ENCODE measurements around the gene NEXN. TPM values are rescaled to one million over a fixed set of nuclear protein-coding genes. Genes with fewer than 3 reads are reported as not detected.

The NEXN gene
- polyA plus RNA-seq, 1 of the 3 experiments (the other 2 are of a cell fraction), result 3.6 TPM

- Histone ChIP-seq H3K27me3 (ENCODE audit: insufficient read depth) (no peaks in the 10 kb centered on the region), H3K9me2 (no peaks in the 10 kb centered on the region), H3K4me1 (ENCODE audit: control insufficient read depth in 1 of 2, insufficient read depth in 2 of 2, low read depth in 1 of 2, low read length in 1 of 2) (no peaks in the 10 kb centered on the region), H3F3A (replicated peaks; ENCODE audit: insufficient read depth) (peaks cover 73% of the 10 kb centered on the region), H4K20me1 (ENCODE audit: insufficient read depth) (no peaks in the 10 kb centered on the region), H3K4me2 (no peak overlapping the region), H2AFZ (ENCODE audit: low read depth) (no peak overlapping the region), H3K9me3 (no peaks in the 10 kb centered on the region), H3K9ac (no peak overlapping the region), H3K27ac (ENCODE audit: low read depth in 2 of 2, low read length in 1 of 2) (no peak overlapping the region), H3K79me2 (ENCODE audit: insufficient read depth) (peaks cover 2% of the 10 kb centered on the region; the same call in 1 of the 2 replicates), H3K36me3 (replicated peaks in 1 of 2; ENCODE audit: control insufficient read depth in 1 of 2, insufficient read depth in 2 of 2, low read length in 1 of 2) (peaks cover 35 to 83% of the 10 kb centered on the region in 2 experiments), H3K4me3 (ENCODE audit: low read depth in 2 of 2, low read length in 1 of 2) (no peak overlapping the region)
- no peak for TF ChIP-seq RFX5 (IDR thresholded peaks at IDR 0.05; ENCODE audit: low read length)
- no peak for DNase-seq
- CTCF ChIA-PET, result no interaction called here
- POLR2A ChIA-PET, result interaction anchor here (0.6 to 1.1 kb wide), 2 partner anchors 9 to 40 kb away, joined by 3 to 4 read pairs; partner anchors contain the start of gene FUBP1
Measured at GRCh38 chr1:77938651-77939050, 50.2 kb downstream of the NEXN start.

GRCh38 chr1:77940921-77941570, 52.6 kb downstream of the NEXN start:
- ChIA-PET CTCF (no interaction called here), POLR2A (no interaction called here)
- H3K9ac ChIP-seq, result no peak overlapping the region
- no peak overlapping the region for H3K4me2 ChIP-seq
- peaks cover 59 to 87% of the 10 kb centered on the region in 2 experiments for H3K36me3 ChIP-seq (replicated peaks in 1 of 2; ENCODE audit: control insufficient read depth in 1 of 2, insufficient read depth in 2 of 2, low read length in 1 of 2)
- no peak for DNase-seq
- no peaks in the 10 kb centered on the region for H3K9me3 ChIP-seq
- TF ChIP-seq CHD2 (IDR thresholded peaks at IDR 0.05; ENCODE audit: low read length, partially characterized antibody), result no peak
- no peak for TF ChIP-seq YY1 (IDR thresholded peaks at IDR 0.05; ENCODE audit: low read depth)
- TF ChIP-seq POLR2AphosphoS5 (IDR thresholded peaks at IDR 0.05; ENCODE audit: low read depth, low read length), result peak; percentile 53; the same call in 1 of the 2 replicates
- H3K9me2 ChIP-seq, result no peaks in the 10 kb centered on the region
- no peak overlapping the region for H3K4me3 ChIP-seq (ENCODE audit: low read depth in 2 of 2, low read length in 1 of 2)
- 96% methylated on average over 4 of the region's 4 CpGs for WGBS (ENCODE audit: low lambda C conversion rate)
- peak overlapping the region in 1 of 2 experiments; percentile 9; a peak in 1 of 4 replicates for H3K27ac ChIP-seq (ENCODE audit: low read depth in 2 of 2, low read length in 1 of 2)
- H2AFZ ChIP-seq (ENCODE audit: low read depth), result no peak overlapping the region
- H3K79me2 ChIP-seq (ENCODE audit: insufficient read depth), result peaks cover 19% of the 10 kb centered on the region; the same call in 1 of the 2 replicates
- peaks cover 81% of the 10 kb centered on the region for H3F3A ChIP-seq (replicated peaks; ENCODE audit: insufficient read depth)
- no peaks in the 10 kb centered on the region for H4K20me1 ChIP-seq (ENCODE audit: insufficient read depth)
- no peaks in the 10 kb centered on the region for H3K4me1 ChIP-seq (ENCODE audit: control insufficient read depth in 1 of 2, insufficient read depth in 2 of 2, low read depth in 1 of 2, low read length in 1 of 2)
- no peaks in the 10 kb centered on the region for H3K27me3 ChIP-seq (ENCODE audit: insufficient read depth)

GRCh38 chr1:77942400-77943140, 54.1 kb downstream of the NEXN start:
- no peaks in the 10 kb centered on the region for H3K9me2 ChIP-seq
- WGBS (ENCODE audit: low lambda C conversion rate), result 98% methylated on average over 4 of the region's 4 CpGs
- H2AFZ ChIP-seq (ENCODE audit: low read depth), result no peak overlapping the region
- no peaks in the 10 kb centered on the region for H3K4me1 ChIP-seq (ENCODE audit: control insufficient read depth in 1 of 2, insufficient read depth in 2 of 2, low read depth in 1 of 2, low read length in 1 of 2)
- TF ChIP-seq TEAD4 (IDR thresholded peaks at IDR 0.05; ENCODE audit: borderline replicate concordance, insufficient read depth) (no peak), MAX (IDR thresholded peaks at IDR 0.05; ENCODE audit: low read depth) (no peak), CHD2 (IDR thresholded peaks at IDR 0.05; ENCODE audit: low read length, partially characterized antibody) (no peak), RCOR1 (IDR thresholded peaks at IDR 0.05; ENCODE audit: low read length) (no peak), SIN3A (IDR thresholded peaks at IDR 0.05; ENCODE audit: borderline replicate concordance, low read depth, low read length) (no peak), USF2 (IDR thresholded peaks at IDR 0.05; ENCODE audit: borderline replicate concordance, low read depth, low read length) (no peak), ZBTB33 (IDR thresholded peaks at IDR 0.05; ENCODE audit: borderline replicate concordance, low read depth) (no peak), MEF2A (IDR thresholded peaks at IDR 0.05; ENCODE audit: borderline replicate concordance, low read depth) (no peak), RXRA (IDR thresholded peaks at IDR 0.05; ENCODE audit: borderline replicate concordance, low read depth) (no peak), GATA2 (CRISPR knock-in tag; IDR thresholded peaks at IDR 0.05) (no peak), JUND (IDR thresholded peaks at IDR 0.05) (no peak), TAF1 (IDR thresholded peaks at IDR 0.05; ENCODE audit: borderline replicate concordance, low read depth, low read length) (no peak)
- DNase-seq, result no peak
- peaks cover 74 to 91% of the 10 kb centered on the region in 2 experiments for H3K36me3 ChIP-seq (replicated peaks in 1 of 2; ENCODE audit: control insufficient read depth in 1 of 2, insufficient read depth in 2 of 2, low read length in 1 of 2)
- H3K27me3 ChIP-seq (ENCODE audit: insufficient read depth), result no peaks in the 10 kb centered on the region
- no peaks in the 10 kb centered on the region for H3K9me3 ChIP-seq
- no peak overlapping the region; a peak in 1 of 4 replicates for H3K27ac ChIP-seq (ENCODE audit: low read depth in 2 of 2, low read length in 1 of 2)
- no peak overlapping the region for H3K9ac ChIP-seq
- H3K79me2 ChIP-seq (ENCODE audit: insufficient read depth), result peaks cover 26% of the 10 kb centered on the region; the same call in 1 of the 2 replicates
- ChIA-PET CTCF (interaction anchor here (1.3 kb wide), 1 partner anchor 171 kb away, joined by 3 read pairs; no protein-coding TSS in a partner anchor), POLR2A (no interaction called here)
- H4K20me1 ChIP-seq (ENCODE audit: insufficient read depth), result no peaks in the 10 kb centered on the region
- peaks cover 87% of the 10 kb centered on the region for H3F3A ChIP-seq (replicated peaks; ENCODE audit: insufficient read depth)
- no peak overlapping the region for H3K4me2 ChIP-seq
- H3K4me3 ChIP-seq (ENCODE audit: low read depth in 2 of 2, low read length in 1 of 2), result no peak overlapping the region
